Erythroblast (primary cell): ENCODE measurements around the gene KLHL15.
A peak's percentile ranks its signal among the peaks of the same experiment; 100 is the strongest.
"Not testable (repeated sequence)": the region's sequence is repeated elsewhere in the genome, so short reads cannot be mapped to it uniquely, and the experiment has no call there.

Source experiments
- DNase-seq, 2 experiments: peaks; one replicate each; lab custom pipeline; 2025; lab: John Stamatoyannopoulos, UW
- GATA1 ChIP-seq: IDR thresholded peaks from 2 replicates; pipeline ENCODE4 v1.6.1; 2011; ENCODE audit warnings: low read depth, mild to moderate bottlenecking, control low read depth, low read length, moderate library complexity
- POLR2A ChIP-seq: IDR thresholded peaks from 2 replicates; pipeline ENCODE4 v1.6.1; 2011; ENCODE audit warnings: mild to moderate bottlenecking, low read length

The KLHL15 gene

GRCh38 chrX:23999671-24000070 is 27.3 kb downstream of the KLHL15 start:
- TF ChIP-seq GATA1 (no peak), POLR2A (no peak)

GRCh38 chrX:23993012-23993633 is 33.9 kb downstream of the KLHL15 start:
- TF ChIP-seq GATA1 = no peak
- no peak for TF ChIP-seq POLR2A
- no peak for DNase-seq

More at GRCh38 chrX:23999671-24000070, 27.3 kb downstream of the KLHL15 start:
- no peak for DNase-seq

- no peak for DNase-seq
- TF ChIP-seq POLR2A = no peak
Observed at GRCh38 chrX:23992431-23992830, 34.6 kb downstream of the KLHL15 start.

DNA sequence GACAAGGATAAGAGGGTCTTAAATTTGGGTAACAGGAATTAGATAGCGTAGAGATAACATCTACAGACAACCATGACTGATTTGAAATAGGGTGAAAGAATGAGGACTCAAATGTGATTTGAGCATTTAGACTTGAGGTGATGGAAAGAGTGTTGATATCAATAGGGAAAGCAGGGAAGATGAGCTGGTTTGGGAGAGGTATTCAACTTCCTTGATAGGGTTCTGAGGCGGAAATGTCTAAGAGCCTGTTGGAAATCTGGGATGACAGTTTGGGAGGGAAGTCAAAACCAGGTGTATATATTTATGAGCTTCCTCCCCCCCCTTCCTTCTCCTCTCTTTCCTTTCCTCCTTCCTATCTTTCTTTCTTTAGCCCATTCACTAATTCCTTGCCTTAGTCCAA is 36.5 kb downstream of the KLHL15 start:
- DNase-seq = no peak
- no peak for TF ChIP-seq POLR2A
- no peak for TF ChIP-seq GATA1

DNA sequence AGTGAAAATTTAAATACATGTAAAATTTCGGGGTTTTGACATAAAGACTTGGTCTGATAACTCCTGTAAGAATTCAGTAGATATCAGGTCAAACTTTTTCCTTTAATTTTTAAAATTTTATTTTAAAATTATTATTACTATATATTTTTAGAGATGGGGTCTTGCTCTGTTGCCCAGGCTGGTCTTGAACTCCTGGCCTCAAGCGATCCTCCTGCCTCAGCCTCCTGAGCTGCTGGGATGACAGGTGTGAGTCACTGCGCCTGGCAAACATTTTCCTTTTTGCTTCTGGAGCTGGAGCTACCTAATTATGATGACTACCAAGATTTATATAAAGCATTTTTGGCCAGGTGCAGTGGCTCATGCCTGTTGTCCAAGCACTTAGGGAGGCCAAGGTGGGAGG is 37.3 kb downstream of the KLHL15 start:
- DNase-seq = no peak

DNA sequence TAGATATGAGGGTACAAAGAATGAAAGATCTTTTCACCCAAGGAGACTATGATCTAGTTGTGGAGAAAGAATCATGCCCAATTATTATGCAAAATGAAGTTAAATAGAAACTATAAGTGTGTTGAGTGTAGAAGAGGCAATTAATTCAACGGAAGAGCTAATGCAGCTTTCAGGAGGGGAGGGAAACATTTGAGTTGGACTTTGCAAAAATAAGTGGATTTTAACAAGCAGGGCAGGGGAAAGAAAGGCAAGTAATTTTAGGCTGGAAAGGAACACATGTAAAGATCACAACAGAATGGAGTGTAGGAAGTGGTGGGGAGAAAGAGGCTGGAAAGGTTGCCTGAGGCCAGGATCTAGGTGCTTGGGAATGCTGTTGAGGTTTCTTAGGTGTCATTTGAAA is 44.1 kb downstream of the KLHL15 start:
- TF ChIP-seq POLR2A (no peak), GATA1 (no peak)
- DNase-seq = no peak

More for the DNA sequence above, 37.3 kb downstream of the KLHL15 start:
- TF ChIP-seq POLR2A (no peak), GATA1 (no peak)

- no peak for DNase-seq
- TF ChIP-seq POLR2A (no peak), GATA1 (no peak)
Observed at GRCh38 chrX:23981711-23982110, 45.3 kb downstream of the KLHL15 start.

- TF ChIP-seq POLR2A (no peak), GATA1 (no peak)
- DNase-seq = no peak
Observed at GRCh38 chrX:23981222-23981621, 45.8 kb downstream of the KLHL15 start.

DNA sequence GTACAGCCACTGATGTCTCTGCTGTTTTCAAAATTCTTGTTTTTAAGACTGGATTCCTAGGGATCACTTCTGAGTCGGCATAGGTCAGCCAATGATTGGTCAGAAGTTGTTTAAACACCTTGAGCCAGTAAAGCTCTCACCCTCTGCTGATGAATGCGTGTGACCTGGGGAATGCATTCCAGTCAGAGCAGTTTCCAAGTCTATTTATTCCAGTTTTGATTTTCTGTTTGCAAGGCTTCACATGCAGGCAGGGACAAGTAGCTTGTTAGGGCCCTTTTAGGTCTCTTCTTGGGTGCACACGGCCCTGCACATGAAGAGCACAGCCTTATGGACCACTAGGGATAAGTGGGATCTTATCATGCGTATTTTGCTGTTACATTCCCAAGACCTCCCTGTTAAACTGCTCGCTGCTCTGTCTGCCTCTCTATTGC is 47.0 kb downstream of the KLHL15 start:
- TF ChIP-seq GATA1 (no peak), POLR2A (no peak)
- DNase-seq = no peak

DNA sequence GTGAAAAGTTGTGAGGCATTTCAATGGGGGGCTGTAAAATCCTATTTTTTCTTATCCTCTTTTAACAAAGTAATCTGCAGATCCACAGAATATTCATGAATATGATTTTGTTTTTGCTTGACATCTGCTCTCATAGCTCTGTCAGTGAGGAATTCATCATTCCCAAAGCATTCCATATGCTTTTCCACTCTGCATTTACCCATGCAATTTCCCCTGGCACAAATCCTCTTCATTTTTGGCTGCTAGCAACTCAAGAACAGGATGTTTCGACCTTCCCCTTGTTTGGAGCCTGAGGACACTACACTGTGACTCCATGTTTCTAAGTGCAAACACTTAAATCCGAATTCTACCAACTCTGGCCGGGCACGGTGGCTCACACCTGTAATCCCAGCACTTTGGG is 48.5 kb downstream of the KLHL15 start:
- no peak for DNase-seq
- TF ChIP-seq POLR2A (no peak), GATA1 (no peak)

GRCh38 chrX:23965630-23966029 is 61.4 kb downstream of the KLHL15 start:
- DNase-seq = not testable (repeated sequence)

GRCh38 chrX:23964191-23964590 is 62.8 kb downstream of the KLHL15 start:
- no peak for TF ChIP-seq GATA1
- no peak for DNase-seq

DNA sequence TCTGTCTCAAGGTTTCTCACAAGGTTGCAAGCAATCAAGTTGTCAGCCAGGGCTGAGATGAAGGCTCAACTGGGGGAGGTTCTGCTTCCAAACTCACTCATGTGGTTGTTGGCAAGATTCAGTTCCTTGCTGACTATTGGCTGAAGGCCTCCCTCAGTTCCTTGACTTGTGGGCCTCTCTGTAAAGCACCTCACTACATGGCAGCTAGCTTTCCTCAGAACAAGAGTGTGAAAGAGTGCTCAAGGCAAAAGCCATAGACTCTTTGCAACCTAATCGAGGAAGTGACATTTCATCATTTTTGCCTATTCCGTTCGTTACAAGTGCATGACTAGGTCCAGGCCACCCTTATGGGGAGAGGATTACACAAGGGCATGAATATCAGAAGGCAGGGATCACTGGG is 67.2 kb downstream of the KLHL15 start:
- TF ChIP-seq GATA1 (no peak), POLR2A (no peak)
- no peak for DNase-seq

DNA sequence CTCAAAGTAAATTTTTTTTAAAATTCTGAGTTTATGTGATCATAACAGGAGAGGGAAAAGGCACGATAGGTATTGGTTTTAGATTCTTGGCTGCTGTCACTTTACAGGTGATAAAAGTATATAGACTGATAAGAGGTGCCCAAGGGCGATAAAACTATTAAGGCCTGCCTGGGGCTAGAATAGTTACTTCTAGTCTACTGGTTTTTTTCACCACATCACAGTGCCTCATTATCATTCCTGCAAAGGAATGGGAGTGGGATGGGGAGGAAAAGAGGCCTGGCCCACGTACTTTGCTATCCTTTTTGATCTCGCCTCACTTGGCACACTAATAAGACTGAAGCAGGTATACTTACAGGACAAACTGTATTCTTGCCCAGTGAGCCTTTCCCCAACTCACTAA is 72.6 kb downstream of the KLHL15 start:
- no peak for DNase-seq
- no peak for TF ChIP-seq POLR2A
- TF ChIP-seq GATA1 = no peak

DNA sequence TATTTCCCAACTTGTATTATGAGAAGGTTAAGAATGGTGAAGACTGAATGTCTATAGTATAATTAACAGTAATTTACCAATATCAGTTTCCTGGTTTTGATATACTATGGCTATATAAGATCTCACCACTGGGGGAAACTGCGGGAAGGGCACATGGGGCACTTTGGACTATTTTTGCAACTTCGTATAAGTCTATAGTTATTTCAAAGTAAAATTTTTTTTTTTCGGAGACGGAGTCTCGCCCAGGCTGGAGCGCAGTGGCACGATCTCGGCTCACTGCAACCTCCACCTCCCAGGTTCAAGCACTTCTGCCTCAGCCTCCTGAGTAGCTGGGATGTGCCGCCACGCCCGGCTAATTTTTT is 73.1 kb downstream of the KLHL15 start:
- peak; percentile 4 to 9 for DNase-seq
- no peak for TF ChIP-seq POLR2A
- no peak for TF ChIP-seq GATA1
